Activated gamma-delta T cell treated with Interleukin-2 at 50 U/mL for 16 hours (primary cell): ENCODE results near the gene GUF1.
"Not testable (repeated sequence)": the region's sequence is repeated elsewhere in the genome, so short reads cannot be mapped to it uniquely, and the experiment has no call there.

Experiments used
- DNase-seq: peaks from one replicate; pipeline ENCODE4 v3.0.0-alpha.2; 2020

The GUF1 gene

DNA sequence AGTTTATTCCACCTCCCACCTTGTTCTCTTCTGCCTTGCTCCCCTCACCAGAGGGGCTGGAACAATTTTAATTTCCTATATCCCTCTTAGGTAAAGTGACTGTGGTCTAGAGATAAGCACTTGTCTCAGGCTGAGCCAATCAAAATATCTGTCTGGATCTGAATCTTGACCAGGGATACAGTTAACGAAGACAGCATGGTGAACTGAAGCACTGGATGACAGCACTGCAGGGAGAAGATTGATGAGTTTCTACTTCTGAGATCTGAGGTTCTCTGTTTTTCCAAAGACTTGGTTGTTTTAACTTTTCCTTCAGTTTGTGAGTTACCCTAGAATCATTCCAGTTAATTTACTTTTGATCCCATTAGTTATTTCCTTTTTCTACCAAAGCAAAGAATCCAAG is 34.9 kb downstream of the GUF1 start:
- DNase-seq = no peak

DNA sequence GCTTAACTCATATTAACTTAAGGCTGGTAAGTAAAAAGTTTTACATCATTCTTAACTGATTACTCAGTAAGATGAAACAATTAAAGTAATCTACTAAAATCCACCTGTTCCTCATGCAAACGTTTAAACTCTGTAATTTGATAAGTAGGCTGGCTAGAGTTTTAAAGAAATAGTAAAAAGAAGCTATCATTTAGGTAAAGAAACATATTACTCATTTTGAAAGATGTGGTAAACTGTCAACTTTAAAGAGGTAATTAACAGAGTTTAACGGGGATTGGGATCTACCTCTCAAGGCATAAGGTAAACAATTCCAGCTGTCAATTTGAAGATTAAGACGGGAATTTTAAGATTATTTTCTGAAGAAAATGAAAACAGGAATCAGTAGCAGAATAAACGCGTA is 38.4 kb downstream of the GUF1 start:
- no peak for DNase-seq

DNA sequence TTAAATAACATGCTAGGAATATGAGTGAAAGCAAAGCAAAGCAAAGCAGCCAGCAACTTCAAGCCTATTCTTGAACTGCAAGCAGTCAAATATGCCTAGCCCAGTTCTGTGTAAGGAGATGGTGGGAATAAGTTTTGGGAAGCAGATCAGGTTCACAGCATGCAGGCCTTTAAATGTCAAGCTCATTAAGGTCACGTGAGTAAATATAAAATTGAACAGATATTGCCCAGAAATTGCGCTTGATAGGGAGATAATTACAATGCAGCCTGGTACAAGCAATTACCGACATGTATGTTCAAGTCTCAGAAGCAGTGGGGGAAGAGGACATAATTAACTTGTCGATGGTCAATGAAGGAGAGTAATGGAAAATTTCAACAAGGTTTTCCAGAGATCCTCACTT is 42.2 kb downstream of the GUF1 start:
- no peak for DNase-seq

DNA sequence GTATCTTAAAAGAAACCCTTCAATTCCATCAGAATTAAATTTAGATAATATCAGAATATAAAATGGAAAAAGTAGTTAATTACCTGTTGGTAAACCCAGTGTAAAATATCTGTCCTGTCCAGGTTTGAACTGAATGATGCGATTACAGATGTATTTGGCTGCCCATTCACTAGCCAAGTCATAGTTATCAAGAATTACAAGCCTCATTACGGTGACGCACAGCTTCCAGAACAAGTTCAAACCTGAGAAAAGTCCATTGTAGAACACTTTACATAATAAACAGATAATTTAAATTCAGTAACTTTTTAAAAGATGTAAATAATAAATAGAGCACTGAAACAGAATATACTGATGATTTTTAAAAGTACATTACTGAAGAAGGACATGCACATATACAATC is 43.8 kb downstream of the GUF1 start:
- DNase-seq = no peak

DNA sequence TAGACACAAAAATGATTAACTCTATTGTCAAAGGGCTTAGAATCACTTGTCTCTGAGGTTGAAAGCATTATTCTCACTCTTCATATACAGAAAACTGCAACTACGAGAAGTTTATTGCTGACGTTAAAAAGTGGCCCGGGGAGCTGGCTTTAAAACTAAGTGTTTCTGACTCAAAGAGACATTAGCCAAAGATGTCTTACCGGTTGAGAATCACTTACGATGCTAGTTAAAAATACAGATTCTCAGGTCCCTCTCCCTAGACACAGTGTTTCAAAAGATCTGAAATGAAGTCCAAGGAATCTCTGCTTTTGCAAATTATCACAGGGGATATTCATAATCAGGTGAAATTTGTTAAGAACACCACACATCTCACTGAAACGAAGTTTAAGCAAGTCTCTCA is 46.9 kb downstream of the GUF1 start:
- DNase-seq = no peak

DNA sequence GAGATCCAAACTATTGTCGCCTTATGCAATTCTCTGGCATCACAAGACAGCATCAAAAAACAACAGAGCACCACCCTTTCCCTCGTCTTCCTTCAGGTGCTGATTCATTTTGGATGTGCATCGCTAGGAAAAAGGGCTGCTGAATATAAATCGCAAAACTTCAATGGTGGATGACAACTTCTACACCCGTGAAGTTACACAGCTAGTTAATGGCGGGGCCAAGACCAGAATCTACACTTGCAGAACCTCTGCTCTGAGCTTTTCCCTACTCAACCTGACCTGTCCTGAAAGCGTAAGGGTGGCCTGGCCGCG is 47.5 kb downstream of the GUF1 start:
- DNase-seq = no peak

DNA sequence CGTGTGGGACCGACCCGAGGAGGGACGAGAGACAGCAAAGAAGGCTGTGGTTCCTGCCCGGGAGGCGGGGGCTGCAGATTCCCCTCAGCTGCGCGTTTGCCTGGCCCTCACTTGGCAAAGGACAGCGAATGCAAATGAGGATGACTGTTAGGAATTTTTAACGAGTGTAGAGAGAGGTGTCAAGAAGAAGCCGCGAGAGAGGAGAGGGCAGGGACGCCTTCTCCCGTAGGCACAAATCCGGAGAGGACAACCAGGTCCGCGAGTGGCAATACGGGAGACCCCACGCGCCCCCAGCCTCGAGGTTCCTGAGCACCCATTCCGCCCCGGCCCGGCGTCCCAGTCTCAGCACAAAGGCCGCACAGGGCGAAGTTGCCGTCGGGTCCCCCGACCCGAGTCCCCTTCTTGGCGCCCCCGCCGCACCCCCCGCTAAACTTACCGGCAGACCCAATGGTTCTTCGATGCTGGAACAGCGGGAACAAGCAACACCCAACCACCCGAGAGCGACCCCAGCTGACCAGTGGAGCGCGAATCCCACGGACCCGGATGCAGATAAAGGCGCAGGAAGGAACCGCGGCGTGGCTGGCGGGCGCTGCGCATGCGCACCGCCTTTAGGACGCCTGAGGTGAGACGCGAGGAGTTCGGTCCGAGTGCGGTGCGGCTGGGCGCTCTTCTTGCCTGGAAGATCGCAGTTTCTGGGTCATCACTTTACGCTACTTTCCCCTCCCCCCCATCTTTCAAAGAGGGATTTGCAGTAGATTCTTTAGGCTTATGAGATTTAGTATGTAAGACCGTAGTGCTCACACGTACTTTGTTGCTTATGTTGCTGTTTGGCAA is 48.0 kb downstream of the GUF1 start, which contains the start of gene GNPDA2:
TSS of gene GNPDA2 (minus strand) at position 519 of the 834 bp plus-strand sequence. CDS start 4,349 bp downstream, outside the sequence.
- peak; percentile 78 for DNase-seq

DNA sequence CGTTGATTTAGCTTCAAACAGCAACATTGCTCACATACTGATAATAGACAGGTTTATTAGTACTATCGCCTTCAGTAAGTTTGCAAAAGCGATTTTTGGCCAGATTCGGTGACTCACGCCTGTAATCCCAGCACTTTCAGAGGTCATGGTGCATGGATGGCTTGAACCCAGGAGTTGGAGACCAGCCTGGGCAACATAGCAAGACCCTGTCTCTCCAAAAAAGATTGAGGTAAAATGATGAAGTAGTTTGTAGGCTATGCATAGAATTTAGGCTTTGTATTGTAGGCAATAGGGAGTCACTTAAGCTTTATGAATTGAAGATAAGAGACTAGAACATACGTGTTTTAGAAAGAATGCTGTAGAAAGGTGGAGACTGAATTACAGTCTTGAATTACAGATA is 49.3 kb downstream of the GUF1 start:
- DNase-seq = no peak

DNA sequence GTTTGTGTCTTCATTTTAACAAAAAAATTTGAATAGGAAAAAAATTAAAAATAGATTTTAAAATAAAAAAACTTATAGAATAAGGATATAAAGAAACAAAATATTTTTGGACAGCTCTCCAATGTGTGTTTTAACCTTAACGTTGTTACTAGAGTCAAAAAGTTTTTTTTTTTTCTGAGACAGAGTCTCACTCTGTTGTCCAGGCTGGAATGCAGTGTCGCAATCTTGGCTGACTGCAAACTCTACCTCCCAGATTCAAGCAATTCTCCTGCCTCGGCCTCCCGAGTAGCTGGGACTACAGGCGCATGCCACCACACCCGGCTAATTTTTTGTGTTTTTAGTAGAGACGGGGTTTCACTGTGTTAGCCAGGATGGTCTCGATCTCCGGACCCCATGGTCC is 50.5 kb downstream of the GUF1 start:
- DNase-seq = not testable (repeated sequence)

DNA sequence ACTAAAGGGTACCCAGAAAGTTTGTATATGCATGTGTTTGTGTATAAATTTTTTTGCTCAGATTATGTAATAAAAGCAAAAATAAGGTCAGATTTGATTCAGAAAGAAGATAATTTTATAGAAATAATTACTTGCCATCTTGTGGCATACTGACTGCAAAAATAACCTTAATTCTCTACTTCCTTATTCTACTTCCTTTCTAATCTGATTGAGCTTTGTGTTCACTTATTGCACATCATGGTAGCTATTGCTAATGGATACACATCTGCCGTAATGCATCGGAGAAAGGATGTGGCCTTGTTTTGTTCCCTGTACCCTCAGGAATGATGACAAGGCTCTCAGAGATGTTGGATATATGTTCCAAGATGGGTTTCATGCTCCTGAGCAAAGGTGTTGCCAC is 58.7 kb downstream of the GUF1 start:
- DNase-seq = no peak

DNA sequence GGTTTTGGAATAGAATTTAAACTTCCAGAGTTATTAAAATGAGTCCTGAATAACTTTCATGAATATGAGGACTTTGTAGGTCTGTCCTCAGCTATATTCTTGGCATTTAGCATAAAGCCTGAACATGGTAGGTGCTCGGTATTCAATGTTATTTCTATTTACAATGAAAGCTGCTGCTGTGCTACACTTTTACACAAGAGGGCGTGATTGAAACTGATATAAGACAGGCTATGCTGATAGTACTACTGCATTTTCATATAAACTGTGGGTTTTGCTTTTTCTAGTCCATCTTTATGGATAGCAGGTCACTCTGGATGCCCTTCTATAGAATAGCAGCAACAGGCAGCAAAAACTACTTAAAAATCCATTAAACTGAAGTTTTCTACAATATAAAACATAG is 60.4 kb downstream of the GUF1 start:
- DNase-seq = no peak

DNA sequence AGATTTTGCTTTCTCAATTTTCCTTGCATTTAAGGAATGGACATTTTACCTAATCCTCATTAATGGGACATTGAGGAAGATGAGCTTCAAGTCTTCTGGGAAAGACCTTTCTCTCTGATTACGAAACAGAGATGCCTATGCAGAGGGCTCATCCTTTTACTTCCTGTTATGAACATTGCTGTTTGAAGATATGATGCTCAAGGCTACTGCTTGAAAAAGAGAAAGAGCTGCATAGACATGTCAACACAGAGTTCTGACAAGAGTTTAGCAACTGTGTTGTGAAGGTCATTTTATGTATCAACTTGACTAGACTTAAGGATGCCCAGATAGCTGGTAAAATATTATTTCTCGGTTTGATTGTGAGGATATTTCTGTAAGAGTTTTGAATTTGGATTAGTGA is 62.0 kb downstream of the GUF1 start:
- DNase-seq = no peak
